Vagina (tissue), 2 donors: Measurements from ENCODE around the gene ZNF512.

Experiments
- CTCF ChIP-seq, 3 experiments: fragments of 450-650 bp in 2 of 3; fragments of 200-600 bp in 1 of 3; sonication (generic) in 1 of 3; IDR thresholded peaks; one replicate each; pipeline ENCODE4 v1.5.1; 2017 to 2019; ENCODE audit warnings: antibody characterized with exemption in 3 of 3, mild to moderate bottlenecking in 2 of 3, moderate library complexity in 2 of 3
- POLR2A ChIP-seq, 2 donors: fragments of 450-650 bp; IDR thresholded peaks; one replicate each; pipeline ENCODE4 v1.6.1; 2017; ENCODE audit warnings: antibody characterized with exemption in 2 of 2, mild to moderate bottlenecking in 2 of 2, moderate library complexity in 2 of 2
- POLR2AphosphoS5 ChIP-seq, 2 donors: sonication (generic); formaldehyde crosslinking; IDR thresholded peaks; one replicate each; pipeline ENCODE4 v1.9.0; 2017; ENCODE audit warnings: antibody characterized with exemption in 2 of 2, mild to moderate bottlenecking in 2 of 2, low read depth in 1 of 2; ENCODE audit not compliant: insufficient read depth in 1 of 2

DNA sequence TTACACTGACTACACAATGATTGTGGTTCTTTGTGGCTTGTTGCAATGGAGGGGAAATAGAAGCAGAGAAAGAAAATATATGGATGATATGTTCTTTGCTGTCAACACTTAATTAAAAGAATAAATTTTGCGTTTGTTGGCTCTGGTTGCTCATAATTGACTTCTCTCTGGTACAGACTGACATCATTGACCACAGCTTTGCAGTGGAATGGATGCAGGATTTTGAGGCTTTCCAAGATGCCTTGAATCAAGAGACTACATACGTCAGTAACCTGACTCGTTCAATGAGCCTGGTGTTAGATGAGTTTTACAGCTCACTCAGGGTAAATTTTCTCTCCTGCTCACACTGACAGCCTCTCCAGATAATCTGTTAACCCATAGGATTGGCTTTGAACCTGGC lies 55.9 kb downstream of the ZNF512 start:
- TF ChIP-seq CTCF (IDR thresholded peaks at IDR 0.05) (no peak), POLR2A (IDR thresholded peaks at IDR 0.05) (no peak), POLR2AphosphoS5 (IDR thresholded peaks at IDR 0.05; ENCODE audit: insufficient read depth in 1 of 2, low read depth in 1 of 2) (no peak)
